Raji (cell line): ENCODE data around the gene WSB2.

ENCODE experiments used
- POLR2A ChIP-seq: IDR thresholded peaks from 2 replicates; pipeline ENCODE4 v1.6.1; 2011; ENCODE audit warnings: low read depth, low read length, control low read depth; ENCODE audit not compliant: insufficient read depth

The WSB2 gene

DNA sequence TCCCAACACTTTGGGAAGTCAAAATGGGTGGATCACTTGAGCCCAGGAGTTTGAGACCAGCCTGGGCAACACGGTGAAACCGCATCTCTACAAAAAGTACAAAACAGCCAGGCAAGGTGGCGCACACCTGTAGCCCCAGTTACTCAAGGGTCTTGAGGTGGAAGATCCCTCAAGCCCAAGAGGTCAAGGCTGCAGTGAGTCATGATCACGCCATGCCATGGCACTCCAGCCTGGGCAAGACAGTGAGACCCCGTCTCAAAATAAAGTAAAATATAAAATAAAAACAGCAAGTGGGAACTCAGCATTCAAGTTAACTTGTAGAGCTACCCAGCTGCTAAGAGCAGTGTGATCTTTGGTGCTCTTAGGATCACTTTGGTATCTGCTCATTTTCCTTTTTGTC lies 31.8 kb downstream of the WSB2 start:
- no peak for TF ChIP-seq POLR2A

DNA sequence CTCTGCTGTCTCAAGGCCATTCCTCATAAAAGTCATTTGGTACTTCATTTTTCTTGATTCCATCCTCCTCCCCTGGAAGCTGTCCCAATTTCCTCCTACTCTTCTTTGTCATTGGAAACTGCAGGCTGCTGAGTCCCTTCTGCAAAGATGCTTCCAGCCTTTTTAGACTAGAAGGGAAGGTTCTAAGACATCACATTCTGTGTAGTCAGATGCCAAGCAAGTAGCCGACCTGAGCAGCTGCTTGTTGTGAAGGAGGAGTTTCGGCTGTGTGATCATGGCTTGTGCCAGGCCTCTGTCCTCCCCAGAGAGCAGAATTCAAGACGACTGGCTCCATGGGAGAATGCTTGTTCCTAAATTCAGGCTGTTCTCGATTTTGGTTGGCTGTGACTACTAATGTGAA lies 35.8 kb downstream of the WSB2 start:
- TF ChIP-seq POLR2A: no peak

DNA sequence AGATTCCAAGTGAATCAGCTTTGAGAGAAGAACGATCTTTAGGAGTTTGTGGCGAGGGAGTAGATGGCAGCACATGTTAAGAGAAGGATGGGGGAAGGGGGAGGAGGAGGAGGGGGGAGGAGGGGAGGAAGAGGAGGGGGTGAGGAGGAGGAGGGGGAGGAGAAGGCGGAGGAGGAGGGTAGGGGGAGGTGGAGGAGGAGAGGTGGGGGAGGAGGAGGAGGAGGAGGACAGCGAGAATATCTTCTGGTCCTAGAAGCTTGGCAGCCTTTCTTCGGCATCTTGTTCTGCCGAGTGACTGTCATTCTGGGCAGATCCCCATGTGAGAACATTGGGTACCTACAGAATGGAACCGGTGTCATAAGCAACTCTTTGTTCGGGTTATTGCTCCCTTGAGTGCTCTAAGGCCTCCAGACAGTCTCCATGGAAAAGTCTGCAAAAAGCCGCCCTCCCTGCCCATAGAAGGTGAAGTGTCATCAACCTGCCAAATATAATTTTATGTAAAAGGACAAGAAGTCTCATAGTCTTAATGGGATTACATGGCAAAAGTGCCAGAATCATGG lies 37.6 kb downstream of the WSB2 start:
- TF ChIP-seq POLR2A: no peak

DNA sequence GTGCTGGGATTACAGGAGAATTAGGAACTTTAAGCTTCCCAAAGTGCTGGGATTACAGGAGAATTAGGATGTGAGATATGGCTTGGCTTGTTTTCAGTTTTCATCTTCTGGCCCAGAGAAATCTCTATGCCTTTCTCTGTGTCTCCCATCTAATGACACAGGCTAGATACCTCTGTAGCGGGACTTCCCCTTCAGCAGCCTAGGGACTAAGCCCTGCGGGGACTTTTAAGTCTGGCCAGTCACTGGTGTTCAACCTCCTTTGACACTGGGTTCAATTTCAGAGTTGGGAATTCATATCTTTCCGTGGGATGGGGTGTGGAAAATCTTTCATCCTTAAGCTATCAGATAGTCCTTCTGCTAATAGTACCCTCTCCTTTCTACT lies 38.3 kb downstream of the WSB2 start:
- no peak for TF ChIP-seq POLR2A

DNA sequence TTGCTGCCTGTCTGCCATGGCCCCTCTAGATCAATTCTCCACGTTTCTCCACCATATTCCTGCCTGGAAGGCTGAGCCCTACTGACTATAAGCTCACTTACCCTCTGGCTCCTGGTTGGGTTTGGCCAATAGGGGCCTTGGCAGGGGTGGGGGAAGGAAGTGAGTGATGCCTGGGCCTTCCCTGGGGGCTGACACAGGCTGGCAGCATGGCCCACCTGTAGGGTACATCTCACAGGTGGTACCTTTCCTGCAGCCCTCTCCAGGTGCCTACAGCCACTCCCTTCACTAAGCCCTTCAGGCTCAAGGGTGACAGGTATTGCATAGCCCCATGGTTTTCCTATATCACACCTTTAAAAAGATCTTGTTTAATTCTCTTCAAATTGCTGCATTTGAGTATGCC lies 40.9 kb downstream of the WSB2 start:
- no peak for TF ChIP-seq POLR2A

DNA sequence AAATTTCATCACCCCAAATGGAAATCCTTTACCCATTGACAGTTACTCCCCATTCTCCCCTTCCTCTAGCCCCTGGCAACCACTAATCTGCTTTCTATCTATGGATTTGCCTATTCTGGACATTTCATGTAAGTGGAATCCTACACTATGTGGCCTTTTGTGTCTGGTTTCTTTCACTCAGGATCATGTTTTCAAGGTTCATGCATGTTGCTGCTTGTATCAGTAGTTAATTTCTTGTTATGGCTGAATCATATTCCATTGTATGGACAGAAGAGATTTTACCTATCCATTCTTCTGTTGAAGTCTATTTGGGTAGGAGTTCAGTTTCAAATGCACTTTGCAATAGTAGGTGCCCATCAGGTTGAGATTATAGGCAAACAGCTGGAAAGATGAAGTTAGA lies 43.1 kb downstream of the WSB2 start:
- TF ChIP-seq POLR2A: no peak

DNA sequence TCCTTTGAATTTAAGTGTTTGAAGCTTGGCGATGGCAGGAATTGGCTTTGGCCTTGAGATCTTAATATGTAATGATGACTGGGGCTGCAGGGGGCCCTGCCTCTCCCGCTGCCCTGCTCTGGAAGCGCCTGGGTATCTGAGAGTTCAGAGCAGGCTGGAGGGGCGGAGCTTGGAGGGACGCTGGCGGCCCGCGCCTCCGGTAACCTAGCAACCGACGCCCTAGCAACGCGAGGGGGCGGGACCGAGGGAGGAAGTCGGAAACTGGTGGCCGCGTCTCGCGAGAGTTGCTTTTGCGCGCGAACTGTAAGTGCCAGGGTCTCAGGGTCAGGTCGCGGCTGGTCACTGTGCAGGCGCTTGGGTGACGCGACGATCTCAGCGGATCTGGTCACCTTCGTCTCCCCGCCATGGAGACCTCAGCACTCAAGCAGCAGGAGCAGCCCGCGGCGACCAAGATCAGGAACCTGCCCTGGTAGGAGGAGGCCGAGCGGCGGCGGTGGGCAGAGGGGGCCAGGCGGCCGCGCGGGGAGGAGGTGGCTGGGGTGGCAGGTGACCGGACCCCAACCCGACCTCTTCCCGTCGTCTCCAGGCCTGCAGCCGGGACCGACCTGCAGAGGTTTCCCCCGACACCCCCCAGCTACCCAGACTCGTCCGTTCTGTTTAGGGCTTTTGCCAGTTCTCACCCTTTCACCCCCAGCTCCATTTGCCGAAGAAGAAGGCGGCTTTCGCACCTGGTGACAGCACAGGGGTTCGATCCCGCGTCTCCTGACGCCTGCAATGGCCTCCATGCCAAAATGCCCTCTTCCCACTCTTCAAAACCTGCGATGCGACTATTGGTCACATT lies 44.3 kb downstream of the WSB2 start, which contains the start of gene RFC5:
Gene RFC5 (plus strand): TSS at position 280 of the 841 bp plus-strand sequence. CDS start 125 bp downstream, at position 405.
- TF ChIP-seq POLR2A: peak; percentile 94

DNA sequence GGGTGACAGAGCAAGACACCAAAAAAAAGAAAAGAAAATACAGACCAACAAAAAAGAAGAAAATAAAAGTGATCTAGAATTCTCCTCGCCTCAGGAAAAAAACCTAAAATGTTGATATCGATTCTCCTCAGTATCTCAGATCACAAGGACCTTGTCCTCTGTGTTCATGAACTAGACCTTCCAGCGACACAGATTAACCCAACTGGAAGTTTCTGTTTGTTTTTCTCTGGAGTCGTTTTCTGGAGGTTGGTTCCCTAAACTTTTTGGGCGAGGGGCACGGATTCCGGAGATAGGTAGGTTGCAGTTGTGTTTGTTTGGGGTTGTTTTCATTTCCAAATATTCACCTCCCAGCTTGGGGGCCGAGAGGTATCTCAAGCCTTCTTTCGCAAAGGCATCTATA lies 45.0 kb downstream of the WSB2 start:
- TF ChIP-seq POLR2A: no peak

DNA sequence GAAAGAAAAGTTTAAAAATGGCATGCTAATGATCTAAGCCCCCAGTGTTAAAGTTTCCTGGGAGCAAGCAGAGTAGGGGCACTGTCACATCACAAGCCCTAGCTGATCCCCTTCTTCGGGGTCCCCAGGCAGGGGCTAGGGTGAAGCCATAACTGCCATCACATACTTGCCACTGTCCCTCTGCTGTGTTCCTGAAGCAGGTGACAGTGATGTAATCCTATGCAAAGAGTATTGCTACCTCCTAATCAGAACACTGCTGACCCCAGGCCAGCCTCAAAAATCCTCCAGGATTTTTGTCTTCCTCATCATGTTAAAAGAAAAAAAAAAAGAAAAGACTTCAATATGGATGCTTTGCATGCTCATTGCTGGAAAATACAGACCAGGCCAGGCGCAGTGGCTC lies 45.7 kb downstream of the WSB2 start:
- no peak for TF ChIP-seq POLR2A

DNA sequence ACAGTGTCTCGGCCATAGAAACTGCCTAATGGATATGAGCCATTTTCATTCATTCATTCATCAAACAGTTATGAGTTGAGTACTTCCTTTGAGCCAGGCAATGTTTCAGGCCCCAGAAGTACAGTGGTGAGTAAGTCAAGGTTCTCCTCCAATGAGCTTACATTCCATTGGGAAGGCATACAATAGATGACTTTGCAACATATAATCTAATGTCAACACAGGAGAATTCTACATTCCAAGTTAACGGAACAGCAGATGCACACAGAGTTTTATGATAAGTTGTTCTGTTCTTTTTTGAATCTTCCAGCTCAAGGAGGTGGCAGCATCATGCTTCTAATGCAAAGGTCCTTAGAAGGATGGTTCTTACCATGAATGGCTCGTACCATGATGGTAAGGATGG lies 47.7 kb downstream of the WSB2 start:
- TF ChIP-seq POLR2A: no peak

DNA sequence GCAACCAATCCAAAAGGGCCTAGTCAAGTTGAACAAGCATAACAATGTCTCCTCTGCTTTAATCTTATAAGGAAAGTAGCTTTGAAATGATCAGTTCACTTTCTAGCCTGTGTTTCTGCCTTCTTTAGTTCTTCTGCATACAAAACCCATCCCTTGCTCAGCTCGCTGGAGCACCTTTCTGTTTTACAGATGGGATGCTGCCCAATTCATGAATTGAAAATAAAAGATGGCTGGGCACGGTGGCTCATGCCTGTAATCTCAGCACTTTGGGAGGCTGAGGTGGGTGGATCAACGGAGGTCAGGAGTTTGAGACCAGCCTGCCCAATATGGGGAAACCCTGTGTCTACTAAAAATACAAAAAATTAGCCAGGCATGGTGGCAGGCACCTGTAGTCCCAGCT lies 49.0 kb downstream of the WSB2 start:
- no peak for TF ChIP-seq POLR2A

DNA sequence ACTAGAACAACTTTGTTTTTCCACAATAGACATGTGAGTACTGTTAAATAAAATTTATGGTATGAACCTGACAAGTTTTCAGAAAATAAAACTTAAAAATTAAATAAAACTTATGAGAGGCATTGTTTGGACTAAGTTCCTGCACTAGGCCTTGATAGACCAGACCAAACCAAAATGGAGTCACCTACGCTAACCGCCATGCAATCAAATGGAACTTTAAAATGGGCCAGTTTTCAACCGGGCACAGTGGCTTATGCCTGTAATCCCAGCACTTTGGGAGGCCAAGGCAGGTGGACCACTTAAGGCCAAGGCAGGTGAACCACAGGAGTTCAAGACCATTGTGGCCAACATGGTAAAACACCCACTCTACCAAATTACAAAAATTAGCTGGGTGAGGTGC lies 49.6 kb downstream of the WSB2 start:
- TF ChIP-seq POLR2A: no peak

DNA sequence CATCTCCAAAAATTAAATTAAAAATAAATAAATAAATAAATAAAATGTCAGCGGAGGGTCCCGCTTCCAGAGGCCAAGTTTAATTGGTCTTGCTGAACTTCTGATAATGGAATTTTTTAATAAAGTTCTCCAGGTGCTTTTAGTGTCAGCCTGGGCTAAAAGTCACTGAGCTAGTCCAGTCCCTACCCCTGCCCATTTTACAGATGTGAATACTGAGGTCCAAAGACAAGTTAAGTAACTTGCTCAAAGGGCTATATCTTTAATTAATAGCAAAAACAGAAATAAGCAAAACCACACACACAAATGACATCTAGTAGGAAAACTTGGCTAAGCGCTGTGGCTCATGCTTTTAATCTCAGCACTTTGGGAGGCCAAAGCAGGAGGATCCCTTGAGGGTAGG lies 50.1 kb downstream of the WSB2 start:
- no peak for TF ChIP-seq POLR2A

DNA sequence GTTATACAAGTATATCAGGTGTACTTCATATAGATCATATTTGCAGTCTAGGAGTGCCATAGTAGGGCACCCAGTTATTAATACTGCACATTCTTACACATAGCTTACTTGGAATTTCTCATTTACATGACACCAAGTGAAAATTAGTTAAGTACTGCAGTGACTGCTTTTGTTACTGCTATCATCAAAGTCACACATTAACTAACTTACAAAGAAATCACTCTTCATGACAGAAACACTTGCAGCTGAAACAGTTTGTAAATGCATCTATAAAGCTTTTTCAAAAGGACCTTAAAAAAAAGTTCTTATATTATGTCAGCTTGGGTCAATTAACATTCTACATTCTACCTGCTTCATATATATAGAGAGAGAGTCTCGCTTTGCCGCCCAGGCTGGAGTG lies 62.3 kb downstream of the WSB2 start:
- no peak for TF ChIP-seq POLR2A

DNA sequence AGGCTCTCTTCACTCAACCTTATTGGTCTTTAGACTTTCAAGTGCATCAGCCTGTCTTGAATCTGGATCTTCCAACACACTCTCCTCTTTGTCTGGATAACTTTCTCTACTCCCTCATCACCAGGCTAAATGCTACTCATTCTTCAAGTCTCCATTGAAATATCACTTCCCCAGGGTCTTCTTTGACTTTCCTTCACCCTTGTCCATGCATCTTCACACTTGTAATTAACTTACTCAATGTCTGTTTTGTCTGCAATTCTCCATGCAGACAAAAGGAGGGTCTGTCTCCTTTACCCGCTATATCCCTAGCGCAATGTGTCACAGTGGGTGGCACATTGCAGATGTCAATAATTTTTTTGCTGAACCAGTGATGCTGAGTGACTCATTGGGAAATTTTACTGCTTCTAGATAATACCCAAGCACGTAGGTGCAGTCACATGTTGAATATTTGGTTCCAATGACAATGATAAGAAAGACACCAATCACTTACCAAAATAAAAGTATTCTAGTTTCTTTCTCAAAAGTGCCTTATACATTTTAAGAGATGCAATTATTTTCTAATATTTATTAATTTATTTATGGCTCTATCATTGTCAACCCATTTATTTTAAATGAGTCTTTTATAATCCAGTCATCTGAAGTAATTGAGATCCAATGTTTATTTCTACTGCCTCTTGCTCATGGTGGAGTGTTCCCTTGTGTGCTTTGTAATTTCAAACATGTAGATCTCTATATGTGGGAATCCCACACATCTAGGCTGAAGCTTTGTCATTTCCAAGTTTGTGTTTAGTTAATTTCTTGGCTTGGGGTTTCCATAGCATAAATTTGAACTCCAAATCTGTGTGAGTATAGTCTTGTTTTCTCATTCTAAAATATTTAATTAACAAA lies 66.2 kb downstream of the WSB2 start:
- no peak for TF ChIP-seq POLR2A
